Mononuclear cell (primary cell): Measurements from ENCODE around the gene TMEM98. TPM values are rescaled to one million over a fixed set of nuclear protein-coding genes. Genes with fewer than 3 reads are reported as not detected.
"Not testable (repeated sequence)": the region's sequence is repeated elsewhere in the genome, so short reads cannot be mapped to it uniquely, and the experiment has no call there.

ENCODE experiments used
- H3K27me3 ChIP-seq: 2 replicates; pipeline ENCODE4 v1.6.0; 2011; ENCODE audit warnings: low read length, control low read depth; ENCODE audit not compliant: insufficient read depth
- H3K4me1 ChIP-seq: 2 replicates; pipeline ENCODE4 v1.5.1; 2011; ENCODE audit warnings: mild to moderate bottlenecking, low read length, control low read depth; ENCODE audit not compliant: insufficient read depth
- H3K4me3 ChIP-seq: 2 replicates; pipeline ENCODE4 v1.5.1; 2011; ENCODE audit warnings: mild to moderate bottlenecking, low read length, moderate library complexity
- H3K9me3 ChIP-seq: 2 replicates; pipeline ENCODE4 v1.5.1; 2011; ENCODE audit warnings: low read depth, mild to moderate bottlenecking, control low read depth, low read length
- total RNA-seq: library from RNA; depleted of rRNA; stranded (reverse); fragments of >200 nt; gene quantifications from one replicate; pipeline ENCODE4 v1.2.3, GENCODE V29; 2012

The TMEM98 gene, protein sequence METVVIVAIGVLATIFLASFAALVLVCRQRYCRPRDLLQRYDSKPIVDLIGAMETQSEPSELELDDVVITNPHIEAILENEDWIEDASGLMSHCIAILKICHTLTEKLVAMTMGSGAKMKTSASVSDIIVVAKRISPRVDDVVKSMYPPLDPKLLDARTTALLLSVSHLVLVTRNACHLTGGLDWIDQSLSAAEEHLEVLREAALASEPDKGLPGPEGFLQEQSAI
- not detected for total RNA-seq

DNA sequence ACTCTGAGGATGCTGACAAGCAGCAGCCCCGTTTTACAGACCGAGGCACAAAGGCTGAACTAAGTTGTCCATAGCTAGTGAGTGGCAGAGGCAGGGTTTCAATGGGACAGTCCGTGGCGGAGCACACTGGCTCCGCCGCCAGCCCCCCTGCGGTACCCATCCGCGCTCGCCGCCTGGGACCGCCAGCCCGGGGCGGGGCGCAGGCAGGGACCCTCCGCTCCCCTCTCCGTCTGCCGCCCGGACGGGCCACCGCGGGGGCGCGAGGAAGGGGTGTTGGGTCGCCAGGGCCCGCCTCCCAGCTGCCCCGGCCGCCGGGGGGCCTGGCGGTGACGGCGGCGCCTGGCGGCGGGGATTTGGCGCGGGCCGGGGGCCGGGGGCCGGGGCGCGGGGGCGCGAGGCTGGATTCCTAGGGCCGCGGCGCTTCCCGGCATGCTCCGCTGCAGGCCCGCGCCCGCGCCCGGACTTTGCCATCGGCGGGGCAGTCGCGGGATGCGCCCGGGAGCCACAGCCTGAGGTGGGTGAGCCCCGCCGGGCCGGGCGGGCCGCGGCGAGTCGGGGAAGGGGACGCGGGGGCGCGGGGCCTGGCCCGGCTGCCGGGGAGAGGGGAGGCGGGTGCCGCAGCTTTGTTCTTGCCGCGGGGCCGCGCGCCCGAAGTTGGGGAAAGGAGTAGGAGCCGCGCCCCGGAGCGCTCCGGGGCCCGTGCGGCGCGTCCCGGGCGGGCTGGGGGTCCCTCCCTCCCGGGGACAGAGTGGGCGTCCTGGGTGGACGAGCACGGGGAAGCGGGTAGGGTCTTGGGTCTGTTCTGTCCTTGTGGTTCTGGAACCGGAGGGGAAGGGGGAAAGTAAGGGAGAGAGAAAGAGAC is at the start of gene TMEM98:
TSS of gene TMEM98 (plus strand) at position 430 of the 862 bp plus-strand sequence. CDS start 3,376 bp downstream, outside the sequence.
- H3K4me3 ChIP-seq: no peak within 1 kb of the TSS
- peaks cover 39% of the 10 kb centered on the region for H3K27me3 ChIP-seq
- H3K9me3 ChIP-seq: no peaks in the 10 kb centered on the region
- H3K4me1 ChIP-seq: peaks cover 4% of the 10 kb centered on the region

DNA sequence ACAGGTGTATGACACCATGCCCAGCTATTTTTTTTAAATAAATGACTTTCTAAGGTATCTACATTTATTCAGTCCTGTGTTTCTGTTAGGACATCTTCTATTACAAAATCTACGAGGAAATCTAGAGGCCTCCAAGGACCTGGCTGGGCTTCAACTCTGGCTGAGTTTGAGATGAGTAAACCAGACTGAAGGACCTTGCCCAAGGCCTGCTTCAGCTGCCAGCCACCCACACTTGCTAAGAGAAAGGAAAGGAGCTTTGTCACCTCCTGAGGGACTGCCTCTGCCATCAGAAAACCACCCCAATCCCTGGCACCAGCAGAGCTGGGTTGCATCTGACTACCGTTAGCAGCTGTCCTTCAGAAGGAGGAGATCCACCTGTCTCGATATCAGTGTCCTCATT is 49.7 kb upstream of the TMEM98 start:
- Histone ChIP-seq H3K4me1 (peaks cover 19% of the 10 kb centered on the region), H3K9me3 (no peaks in the 10 kb centered on the region), H3K4me3 (no peak overlapping the region), H3K27me3 (peaks cover 14% of the 10 kb centered on the region)

DNA sequence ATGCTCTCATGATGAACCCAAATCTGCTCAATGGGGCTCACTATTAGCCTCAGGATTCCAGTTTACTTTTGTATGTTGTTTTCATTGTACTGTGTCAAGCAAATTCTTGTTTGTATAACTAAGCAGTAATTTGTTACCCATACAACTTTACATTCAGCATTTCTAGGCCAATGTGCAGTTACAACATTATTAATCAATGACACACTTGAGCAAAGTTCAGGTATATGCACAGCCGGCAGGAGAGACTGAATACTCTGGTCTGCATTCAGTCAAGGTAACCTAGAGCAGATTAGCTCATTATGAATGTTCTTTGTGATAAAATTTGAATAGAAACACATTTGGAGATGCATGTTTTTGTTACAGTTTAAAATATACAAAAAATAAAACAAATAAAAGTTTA is 48.8 kb upstream of the TMEM98 start:
- Histone ChIP-seq H3K9me3 (no peaks in the 10 kb centered on the region), H3K27me3 (peaks cover 14% of the 10 kb centered on the region), H3K4me3 (no peak overlapping the region), H3K4me1 (peaks cover 19% of the 10 kb centered on the region)

DNA sequence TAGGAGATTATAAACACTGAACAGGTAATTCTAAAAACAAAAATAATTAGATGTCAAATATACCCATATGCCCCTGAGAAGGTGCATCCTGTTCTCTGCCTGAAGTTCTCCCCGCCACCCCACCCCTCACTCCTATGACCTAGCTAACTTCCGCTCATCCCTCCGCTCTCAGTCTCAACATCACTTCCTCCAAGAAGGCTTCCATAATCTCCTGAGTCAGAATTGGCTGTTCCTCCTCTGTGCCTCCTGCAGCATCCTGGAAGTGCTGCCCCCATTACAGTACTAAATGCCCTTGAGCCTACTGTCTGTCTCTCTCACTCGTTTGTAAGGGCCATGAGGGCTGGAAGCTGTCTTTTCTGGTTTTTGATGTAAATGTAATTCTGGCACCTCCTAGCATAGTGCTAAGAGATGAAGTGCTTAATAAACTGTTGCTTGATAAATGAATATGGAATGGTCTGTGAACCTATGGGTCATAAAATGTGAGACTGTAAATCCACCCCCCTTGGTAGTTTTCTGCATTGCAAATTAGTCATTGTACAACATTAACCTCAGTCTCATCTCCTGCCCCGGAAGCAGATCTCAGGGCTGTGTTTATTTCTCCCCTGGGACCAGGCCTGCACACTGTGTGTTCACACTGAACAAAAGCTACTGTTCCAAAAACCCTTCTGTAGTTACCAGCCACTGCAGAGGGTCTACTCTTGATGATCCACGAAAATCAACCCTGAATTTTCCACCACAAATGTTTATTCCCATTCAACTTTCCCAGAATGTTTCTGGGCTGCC is 47.1 kb upstream of the TMEM98 start:
- H3K9me3 ChIP-seq: no peaks in the 10 kb centered on the region
- peaks cover 7% of the 10 kb centered on the region for H3K27me3 ChIP-seq
- H3K4me1 ChIP-seq: peaks cover 19% of the 10 kb centered on the region
- H3K4me3 ChIP-seq: no peak overlapping the region

DNA sequence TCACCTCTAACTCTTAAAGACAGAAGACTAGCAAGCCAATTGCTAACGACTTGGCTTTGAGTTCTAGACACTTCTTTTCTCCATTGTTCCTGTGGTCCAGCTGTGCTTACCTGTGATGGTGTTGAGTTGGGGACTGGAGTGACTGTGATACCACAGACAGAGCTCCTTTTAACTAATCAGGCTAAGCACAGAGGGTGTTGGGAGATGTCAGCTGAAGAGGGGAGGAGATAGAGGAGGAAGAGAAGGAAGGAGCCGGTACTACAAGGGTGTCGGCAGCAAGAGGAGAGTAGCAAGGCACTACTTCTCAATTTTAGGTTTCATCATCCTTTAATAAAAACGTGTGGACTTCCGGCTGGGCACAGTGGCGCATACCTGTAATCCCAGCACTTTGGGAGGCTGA is 45.9 kb upstream of the TMEM98 start:
- Histone ChIP-seq H3K4me3 (no peak overlapping the region), H3K27me3 (no peaks in the 10 kb centered on the region), H3K9me3 (no peaks in the 10 kb centered on the region), H3K4me1 (peaks cover 11% of the 10 kb centered on the region)

DNA sequence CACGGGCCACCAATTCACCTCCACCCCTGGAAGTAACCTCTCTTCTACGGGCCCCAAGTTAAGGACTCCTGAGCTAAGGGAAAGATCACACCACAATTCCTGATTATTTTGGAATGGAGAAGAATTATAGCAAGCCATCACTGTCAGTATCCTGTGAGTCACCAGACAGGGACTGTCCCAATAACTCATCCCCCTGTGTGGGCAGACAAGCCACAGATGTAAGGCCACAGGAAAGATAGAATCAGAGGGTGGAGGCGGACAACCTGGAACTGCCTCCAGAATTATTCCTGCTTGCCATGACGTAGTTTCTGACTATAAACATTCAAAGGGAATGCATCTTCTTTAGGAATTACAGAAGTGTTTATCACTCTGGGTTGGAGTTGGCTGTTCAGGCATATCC is 45.2 kb upstream of the TMEM98 start:
- no peaks in the 10 kb centered on the region for H3K9me3 ChIP-seq
- no peak overlapping the region for H3K4me3 ChIP-seq
- H3K27me3 ChIP-seq: no peaks in the 10 kb centered on the region
- peaks cover 5% of the 10 kb centered on the region for H3K4me1 ChIP-seq

DNA sequence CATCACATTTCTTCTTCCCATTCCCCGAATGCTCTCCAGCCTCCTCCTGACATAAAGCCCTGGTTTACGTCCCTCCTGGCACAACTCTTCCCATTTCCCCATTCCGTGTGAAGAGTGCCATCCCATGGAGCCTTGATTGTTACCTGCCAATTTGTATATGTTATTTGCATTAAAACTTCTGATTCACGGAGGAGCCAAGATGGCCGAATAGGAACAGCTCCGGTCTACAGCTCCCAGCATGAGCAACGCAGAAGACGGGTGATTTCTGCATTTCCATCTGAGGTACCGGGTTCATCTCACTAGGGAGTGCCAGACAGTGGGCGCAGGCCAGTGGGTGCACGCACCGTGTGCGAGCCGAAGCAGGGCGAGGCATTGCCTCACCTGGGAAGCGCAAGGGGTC is 41.0 kb upstream of the TMEM98 start:
- H3K4me1 ChIP-seq, H3K9me3 ChIP-seq, H3K27me3 ChIP-seq, H3K4me3 ChIP-seq: not testable (repeated sequence)

DNA sequence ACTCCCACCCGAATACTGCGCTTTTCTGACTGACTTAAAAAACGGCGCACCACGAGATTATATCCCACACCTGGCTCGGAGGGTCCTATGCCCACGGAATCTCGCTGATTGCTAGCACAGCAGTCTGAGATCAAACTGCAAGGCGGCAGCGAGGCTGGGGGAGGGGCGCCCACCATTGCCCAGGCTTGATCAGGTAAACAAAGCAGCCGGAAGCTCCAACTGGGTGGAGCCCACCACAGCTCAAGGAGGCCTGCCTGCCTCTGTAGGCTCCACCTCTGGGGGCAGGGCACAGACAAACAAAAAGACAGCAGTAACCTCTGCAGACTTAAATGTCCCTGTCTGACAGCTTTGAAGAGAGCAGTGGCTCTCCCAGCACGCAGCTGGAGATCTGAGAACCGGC is 40.5 kb upstream of the TMEM98 start:
- H3K27me3 ChIP-seq, H3K4me3 ChIP-seq, H3K9me3 ChIP-seq, H3K4me1 ChIP-seq: not testable (repeated sequence)

DNA sequence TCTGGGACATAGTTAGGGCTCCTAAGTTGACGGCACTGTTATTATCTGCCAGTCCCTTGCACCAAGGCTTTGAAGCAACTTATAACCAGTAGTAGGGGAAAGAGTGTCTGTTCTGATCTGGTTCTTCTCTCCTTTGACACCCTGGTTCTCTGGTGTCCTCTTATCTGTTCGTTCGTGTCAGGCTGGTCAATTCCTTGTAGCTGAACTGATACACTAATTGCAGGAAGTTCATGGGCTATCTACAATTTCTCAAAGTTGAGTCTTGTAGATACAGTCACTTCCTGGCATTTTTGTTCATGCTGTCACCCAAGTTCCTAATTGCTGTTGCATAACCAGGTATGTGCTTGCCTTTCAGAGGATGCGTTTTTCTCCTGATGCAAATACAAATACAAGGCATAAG is 33.7 kb upstream of the TMEM98 start:
- Histone ChIP-seq H3K4me1 (no peaks in the 10 kb centered on the region), H3K4me3 (no peak overlapping the region), H3K9me3 (no peaks in the 10 kb centered on the region), H3K27me3 (no peaks in the 10 kb centered on the region)

DNA sequence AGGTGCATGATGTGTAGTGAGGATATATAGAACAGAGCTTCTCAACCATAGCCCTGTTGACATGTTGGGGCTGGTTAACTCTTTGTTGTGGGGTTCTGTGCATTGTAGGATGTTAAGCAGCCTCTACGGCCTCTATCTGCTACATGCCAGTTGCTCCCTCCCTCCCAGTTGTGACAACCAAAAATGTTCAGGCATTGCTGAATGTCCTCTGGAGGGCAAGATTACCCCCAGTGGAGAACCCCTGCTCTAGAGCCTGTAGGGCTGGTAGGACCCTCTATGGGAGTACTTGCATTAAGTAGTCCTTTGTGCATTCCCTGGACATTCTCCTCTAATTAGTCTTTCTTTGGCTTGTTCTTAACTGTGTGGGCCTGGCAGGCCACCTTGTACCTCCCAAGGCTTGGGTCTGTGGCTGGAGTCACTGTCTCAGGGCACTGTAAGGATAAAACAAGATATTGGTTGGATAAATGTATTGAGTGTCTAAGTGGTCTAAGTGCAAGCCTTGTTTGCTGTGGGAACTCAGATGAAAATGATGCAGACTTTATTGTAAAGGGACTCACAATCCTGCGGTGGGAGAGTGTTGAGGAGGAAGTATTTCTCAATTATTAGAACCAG is 31.2 kb upstream of the TMEM98 start:
- no peaks in the 10 kb centered on the region for H3K9me3 ChIP-seq
- no peaks in the 10 kb centered on the region for H3K4me1 ChIP-seq
- H3K4me3 ChIP-seq: no peak overlapping the region
- no peaks in the 10 kb centered on the region for H3K27me3 ChIP-seq

DNA sequence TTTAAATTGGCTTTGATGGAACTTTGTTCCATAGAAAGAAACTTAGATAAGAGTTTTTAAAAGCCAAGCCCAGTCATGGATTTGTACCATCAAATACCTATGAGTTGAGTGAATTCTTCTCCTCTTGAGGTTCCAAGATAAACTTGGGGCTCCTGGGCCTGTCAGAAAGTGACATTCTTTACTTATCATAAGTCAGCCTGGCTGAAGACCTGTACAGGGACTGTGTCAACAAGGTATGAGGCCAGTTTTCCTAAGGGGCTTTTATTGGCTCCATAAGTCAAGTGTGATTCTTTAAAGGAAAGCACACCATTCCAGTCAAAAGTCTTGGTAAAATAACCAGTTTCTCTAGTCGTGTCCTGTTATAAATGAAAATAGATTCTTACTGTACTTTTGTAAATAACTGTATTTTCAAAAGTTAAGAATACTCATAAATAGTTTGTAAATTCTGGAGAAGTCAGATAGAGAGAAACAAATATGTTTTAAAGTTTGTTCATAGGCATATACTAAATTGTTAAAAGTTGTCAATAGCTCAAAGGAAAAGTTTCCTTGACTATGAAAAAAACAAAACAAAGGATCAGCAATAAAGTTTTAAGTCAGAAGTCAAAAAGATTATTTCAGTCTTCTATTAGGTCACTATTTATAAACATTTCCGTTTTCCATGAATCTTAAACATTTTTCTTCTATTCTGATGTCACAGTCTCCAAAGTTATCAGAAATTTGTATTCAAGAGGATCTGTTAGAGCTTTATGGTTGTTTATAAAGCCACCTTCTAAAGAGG is 28.5 kb upstream of the TMEM98 start:
- Histone ChIP-seq H3K4me3 (no peak overlapping the region), H3K9me3 (no peaks in the 10 kb centered on the region), H3K27me3 (peaks cover 5% of the 10 kb centered on the region), H3K4me1 (no peaks in the 10 kb centered on the region)

DNA sequence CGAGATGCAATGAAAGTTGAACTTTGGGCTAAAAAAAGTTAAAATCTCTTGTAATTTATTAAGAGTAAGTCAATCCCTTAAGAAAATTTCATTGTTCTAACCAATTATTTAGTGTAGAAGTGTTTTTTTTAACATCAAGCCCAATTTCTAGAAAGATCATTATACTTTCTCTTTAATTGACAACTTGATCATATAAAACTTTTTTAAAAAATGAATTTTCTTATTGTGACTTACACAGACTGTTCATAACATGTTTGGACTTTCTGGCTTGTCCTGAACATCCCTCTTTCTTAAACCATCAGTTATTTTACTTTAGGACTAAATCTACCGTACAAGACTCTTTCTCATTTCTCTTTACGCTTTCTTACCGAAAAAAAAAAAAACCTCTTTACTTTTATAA is 26.2 kb upstream of the TMEM98 start:
- Histone ChIP-seq H3K9me3 (no peaks in the 10 kb centered on the region), H3K27me3 (peaks cover 15% of the 10 kb centered on the region), H3K4me1 (no peaks in the 10 kb centered on the region), H3K4me3 (no peak overlapping the region)

DNA sequence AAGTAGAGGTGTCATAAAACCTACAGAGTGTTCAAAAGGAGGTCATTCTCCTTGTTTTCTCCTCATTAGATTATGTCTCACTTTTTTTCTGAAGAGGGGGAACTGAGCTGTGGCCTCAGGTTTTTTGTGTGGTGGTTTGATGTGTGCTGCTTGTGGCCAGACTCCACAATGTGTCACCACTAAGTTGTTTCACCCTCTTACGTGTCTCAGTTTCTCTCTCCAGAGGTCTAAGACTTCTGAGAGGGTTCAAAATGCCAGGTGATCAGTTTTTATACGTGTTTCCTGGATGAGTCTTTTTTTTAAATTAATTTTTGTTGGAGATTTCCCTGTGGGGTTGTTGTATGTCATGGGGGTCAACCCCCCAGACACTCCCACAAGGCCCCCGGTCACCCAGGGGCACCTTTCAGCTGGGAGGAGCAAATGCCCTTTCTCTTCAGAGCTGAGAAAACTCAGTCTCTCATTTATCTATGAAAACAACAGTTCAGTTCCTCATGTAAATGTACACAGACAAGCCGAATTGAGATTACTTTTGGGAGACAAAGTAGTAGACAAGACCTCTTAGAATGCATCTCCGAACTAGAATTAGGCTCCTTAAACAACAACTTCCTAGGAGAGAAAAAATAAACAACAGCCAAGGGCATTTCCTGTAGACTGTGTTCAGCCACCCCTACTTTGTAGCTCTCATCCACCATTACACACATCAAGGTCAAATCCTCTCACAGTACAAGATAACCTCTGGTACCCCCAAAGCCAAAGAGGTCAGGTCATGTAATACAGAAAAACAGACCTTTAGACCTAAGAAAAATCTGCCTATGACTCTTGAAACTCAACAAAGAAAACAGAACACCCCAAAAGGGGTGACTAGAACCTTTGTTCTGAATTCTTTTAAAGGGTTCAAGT is 23.9 kb upstream of the TMEM98 start:
- H3K4me3 ChIP-seq: no peak overlapping the region

More for the DNA sequence above, 23.9 kb upstream of the TMEM98 start:
- peaks cover 15% of the 10 kb centered on the region for H3K27me3 ChIP-seq
- no peaks in the 10 kb centered on the region for H3K4me1 ChIP-seq
- no peaks in the 10 kb centered on the region for H3K9me3 ChIP-seq
